NCI-H1694 treated with DMSO at 0.1 percent for 48 hours (cell line): ENCODE results near the gene BARD1.
"Not testable (repeated sequence)": the region's sequence is repeated elsewhere in the genome, so short reads cannot be mapped to it uniquely, and the experiment has no call there.

Experiments used
- DNase-seq: peaks from one replicate; lab custom pipeline; 2025; lab: John Stamatoyannopoulos, UW

Gene BARD1

DNA sequence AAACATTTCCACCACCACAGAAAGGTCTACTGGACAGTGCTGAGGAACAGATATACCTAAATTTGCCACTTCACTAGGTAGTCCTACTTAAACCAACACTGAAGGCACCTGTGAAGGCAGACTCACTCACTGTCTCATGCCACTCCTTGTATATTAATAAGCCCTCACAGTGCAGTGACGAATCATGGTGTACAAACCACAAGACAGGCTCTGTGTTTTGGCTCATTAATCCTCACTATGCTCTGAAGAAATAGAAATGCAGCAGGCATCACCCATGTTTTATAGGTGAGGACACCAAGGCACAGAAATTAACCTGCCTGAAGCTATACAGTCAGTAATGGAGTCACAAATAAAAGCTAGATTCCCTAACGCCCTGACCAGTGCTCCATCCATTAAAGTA, 44.3 kb downstream of the BARD1 start:
- DNase-seq: no peak

DNA sequence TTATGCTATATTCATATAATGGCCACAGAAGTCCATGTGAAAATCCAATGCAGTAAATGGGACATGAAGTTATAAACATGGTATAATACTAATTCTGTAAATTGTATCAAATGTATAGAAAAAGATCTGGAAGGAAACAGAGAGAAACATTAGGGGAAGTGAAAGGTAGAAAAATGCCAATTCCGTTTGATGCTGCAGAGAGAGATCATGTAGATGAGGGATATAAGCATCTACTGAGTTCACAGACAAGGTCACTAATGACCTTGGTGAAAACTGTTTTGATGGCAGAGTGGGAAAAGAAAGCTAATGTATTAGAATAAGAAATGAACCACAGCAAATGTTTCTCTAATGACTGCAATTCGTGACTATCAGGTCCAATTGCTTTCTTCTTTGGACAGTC, 56.0 kb downstream of the BARD1 start:
- DNase-seq: no peak

DNA sequence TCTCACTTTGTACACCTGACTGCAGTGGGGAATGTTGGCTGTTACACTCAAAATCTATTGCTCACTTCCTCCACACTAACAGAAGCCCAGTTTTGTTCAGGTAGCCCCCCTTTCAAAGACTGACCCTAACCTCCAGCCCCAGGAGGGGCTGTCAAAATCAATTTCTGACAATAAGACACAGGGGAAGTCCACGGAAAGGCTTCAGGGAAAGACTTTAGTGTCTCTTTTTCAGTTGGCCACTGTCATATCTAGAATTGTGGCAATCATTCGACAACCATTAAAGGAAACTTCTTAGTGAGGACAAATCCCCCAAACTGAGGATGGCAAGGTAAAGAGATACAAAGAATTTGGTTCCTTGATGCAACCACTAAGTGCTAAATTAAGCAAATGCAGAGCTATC, 59.0 kb downstream of the BARD1 start:
- DNase-seq: no peak

DNA sequence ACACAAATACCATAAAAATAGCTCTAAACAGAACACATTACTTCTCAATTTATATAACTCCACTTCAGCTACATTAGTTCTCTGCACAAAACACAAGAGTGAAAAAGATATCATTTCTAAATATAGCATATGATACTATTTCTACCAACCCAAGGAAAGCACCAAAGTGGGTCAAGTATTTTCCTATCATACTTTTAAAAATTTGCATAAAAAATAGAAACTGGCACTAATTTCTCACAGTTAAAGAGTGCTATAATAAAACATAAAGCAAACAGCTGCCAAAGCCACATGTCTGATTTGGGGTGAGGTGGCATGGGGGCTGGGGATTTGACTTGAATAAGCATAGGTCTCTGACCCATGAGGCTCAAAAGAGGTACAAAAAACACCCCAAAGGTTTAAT, 61.5 kb downstream of the BARD1 start:
- no peak for DNase-seq

DNA sequence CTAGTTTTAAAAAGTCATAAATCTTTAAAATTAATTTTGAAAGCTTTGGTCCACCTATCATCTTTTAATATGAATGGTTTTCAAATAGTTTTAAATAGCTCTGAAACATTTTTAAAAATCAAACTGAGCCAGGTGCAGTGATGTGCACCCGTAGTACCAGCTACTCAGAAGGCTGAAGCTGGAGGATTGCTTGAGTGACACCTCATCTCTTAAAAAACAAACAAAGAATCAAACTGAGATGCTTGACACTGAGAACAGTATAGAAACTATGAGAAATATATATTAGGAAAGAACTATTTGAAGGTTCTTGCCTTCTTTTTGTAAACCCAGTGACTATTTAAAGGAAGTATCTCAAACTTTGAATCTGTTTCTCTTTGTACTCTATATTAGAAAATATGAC, 67.4 kb downstream of the BARD1 start:
- DNase-seq: no peak

DNA sequence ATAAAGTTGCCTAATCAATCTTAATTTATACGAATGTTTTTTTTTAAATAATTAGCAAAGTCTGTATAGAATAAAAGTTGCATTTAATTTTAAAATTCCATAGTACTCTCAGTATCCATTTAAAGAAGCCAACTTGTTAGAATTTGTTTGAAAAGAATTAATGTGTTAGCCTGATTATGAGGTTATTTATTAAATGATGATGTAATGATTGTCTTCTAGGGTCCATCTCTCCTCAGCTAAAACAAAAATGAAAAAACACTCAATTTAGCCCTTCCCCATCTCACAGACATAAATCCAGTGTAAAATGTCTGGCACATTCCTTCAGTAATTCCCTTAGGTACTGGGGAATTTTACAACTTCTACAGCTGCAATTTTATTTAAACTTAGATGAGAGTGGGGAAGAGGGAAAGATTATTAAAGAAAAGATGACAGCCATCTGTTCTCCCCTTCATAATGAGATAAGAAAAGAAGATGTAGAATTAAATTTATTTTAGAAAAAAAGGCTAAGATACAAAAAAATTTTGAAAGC, 68.6 kb downstream of the BARD1 start:
- DNase-seq: no peak

DNA sequence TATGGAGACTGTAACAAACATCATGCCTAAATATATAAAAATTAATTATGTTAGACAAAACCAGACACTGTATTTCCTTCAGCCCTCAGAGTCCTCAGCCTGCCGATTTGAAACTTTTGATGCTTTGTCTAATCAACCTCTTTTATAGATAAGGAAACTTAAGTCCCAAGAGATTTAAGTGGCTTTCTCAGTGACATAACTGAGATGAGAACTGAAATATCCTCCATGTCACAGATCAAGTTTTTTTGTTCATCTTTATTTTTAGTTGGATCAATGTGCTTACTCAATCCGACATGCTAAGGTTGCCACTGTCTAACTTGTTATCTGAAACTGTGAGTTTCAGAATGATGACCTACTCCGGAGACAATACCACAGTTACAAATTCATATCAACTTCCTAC, 72.3 kb downstream of the BARD1 start:
- no peak for DNase-seq

DNA sequence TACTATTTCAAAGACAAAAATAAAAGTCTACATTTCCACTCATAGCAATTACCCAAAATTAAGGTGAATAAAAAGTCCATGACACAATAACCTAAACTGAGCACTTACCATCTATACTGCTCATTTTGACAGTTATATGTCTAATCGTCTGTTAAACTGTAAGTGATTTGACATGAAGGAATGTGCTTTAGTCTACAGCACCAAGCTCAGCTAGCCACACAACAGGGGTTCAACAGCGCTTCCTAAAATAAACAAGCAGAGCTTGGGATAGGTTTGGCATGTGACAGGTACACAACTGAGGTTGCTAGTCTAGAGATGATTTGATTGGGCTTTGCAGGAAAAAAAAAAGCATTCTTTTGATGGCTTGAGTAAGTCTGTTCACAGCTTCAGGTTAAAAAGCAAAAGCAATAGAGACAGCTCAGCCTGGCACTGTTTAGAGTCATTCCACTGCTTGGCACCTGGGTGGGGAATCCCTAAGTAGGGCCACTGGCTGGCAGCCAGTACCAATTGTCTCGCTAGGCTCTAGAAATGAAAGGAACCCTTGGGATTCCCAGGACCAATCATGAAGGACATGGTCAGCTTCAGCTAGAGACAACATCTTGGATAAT, 78.6 kb downstream of the BARD1 start:
- DNase-seq: no peak

DNA sequence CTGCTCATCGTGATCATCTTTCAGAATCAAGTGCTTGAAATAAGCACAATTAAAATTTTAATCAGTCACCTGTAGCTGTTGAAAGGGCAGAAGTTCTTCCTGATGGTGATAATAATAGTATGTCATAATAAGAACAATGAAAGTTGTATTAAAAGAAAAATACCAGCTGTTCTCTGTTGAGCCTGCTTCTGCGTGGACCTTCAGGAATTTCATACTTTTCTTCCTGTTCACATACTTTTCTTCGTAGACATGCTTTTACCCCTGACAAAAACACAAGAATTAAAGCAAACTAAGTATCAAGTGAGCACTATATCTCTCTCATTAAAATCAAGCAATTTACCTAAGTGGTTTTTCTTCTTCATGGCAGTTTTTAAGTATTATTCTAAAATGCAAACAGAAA, 79.2 kb downstream of the BARD1 start:
- DNase-seq: no peak

DNA sequence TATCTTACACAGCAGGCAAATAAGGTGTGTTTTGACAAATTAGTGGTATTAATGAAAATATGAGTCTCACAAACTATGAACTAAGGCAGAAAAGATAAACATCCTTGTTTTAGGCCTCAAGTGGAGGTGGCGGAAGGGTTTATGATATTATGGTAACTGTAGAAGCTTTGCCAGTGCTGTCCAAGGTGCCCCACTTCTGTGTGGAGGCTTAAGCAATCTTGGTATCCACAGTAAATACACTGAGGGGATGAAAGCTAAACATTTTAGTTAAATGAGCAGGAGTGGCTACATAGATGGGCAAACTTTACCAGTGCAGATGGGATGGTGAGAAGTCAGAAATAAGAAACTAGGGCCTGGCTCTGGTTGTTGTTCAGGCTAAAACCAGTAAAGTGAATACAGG, 84.7 kb downstream of the BARD1 start:
- DNase-seq: no peak

DNA sequence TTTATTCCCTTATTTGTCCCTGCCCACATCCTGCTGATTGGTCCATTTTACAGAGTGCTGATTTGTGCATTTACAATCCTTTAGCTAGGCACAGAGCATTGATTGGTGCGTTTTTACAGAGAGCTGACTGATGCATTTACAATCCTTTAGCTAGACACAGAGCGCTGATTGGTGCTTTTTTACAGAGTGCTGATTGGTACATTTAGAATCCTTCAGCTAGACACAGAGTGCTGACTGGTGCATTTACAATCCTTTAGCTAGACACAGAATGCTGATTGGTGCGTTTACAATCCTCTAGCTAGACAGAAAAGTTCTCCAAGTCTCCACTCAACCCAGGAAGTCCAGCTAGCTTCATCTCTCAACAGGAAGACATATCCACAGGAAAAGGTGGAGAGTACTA, 91.6 kb downstream of the BARD1 start:
- DNase-seq: not testable (repeated sequence)

DNA sequence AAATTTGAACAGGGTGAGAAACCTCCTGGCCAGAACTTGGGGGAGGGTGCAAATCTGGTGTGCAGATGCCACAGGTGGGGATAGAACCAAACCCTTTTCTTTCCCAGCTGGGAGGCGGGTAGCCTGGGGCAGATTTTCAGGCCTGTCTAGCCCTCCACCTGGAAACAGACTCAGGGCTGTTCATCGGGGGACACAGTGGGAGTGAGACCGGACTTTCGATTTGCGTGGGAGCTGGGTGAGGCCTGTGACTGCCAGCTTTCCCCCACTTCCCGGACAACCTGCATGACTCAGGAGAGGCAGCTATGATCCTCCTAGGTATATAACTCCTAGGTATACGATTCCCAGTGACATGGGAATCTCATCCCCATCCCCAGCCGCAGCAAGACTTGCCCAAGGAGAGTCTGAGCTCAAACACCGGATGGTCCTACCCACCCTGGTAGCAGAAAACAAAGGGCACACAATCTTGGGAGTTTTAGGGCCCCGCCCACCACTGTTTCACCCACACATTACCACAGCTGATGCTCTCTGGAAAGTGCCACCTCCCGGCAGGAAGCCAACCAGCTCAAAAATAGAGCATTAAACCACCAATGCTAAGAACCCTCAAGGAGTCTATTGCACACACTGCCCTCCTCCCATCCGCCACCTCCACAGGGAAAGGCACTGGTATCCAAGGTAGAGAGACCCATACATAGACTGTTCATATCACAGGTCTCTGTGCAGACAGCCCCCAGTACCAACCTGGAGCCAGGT, 92.5 kb downstream of the BARD1 start:
- no peak for DNase-seq

DNA sequence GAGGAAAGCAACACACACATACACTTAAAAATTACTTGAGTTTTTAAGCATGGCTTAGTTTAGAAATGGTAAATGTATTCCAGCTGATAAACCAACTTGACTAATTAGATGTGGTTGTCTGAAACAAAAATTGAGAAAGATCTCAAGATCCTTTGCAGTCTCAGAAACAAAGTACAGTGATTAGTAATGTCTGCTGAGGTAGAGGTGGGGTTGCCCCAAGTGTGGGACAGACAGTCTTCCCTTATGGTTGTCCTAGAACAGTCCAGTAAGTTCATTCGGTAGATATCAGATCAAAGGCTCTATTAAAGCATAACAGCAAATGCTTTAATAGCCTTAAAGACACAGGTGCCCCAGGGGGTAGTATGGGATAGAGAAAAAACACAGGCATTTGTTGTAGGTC, 94.5 kb downstream of the BARD1 start:
- no peak for DNase-seq

DNA sequence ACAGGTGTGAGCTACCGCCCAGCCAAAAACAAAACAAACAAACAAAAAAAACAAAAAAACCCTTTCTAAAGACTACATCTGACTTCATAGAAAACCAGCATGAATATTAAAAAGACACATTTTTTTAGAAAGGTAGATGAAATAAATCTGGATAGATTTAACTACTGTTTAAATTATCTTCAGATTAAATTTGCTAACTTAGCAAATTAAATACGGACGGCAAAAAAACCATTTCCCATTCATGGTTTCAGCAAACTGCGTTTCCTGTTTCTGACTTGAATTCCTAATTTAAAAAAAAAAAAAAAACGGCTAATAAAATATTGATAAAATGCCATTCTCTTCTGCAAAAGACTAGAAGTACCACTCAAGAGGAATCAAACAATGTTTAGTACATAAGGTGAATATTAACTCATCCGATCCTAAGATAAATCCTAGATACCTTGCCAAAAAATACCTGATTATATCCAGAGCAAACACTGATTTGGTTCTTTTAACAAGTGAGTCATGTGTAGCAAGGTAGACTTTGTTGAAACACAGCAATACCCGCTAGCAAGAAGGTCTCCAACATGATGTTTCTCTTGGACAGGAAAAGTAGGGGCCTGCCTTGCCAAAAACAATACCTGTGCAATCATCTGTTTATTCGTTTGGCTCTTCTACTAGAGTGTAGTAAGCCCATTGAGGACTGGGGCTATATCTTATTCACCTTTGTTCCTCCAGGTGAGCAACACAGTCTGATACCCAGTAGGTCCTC, 96.2 kb downstream of the BARD1 start:
- no peak for DNase-seq

DNA sequence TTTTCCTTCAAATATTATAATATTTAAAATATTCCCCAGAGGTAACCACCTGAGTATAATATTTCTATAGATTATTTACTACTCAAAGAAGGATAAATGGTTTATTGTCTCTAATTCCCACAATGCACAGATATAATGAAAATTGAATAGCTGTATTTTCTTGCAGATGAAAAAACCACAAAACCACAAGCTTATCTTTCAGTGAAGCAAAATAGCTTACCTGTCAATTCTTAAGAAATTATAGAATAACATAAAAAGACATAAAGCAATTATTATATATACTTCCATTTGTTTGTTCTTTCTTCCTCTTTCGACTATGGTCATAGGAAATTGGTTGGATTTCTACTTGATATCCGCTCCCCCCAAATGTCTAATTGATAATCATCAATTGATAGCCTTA, 98.8 kb downstream of the BARD1 start:
- DNase-seq: no peak

DNA sequence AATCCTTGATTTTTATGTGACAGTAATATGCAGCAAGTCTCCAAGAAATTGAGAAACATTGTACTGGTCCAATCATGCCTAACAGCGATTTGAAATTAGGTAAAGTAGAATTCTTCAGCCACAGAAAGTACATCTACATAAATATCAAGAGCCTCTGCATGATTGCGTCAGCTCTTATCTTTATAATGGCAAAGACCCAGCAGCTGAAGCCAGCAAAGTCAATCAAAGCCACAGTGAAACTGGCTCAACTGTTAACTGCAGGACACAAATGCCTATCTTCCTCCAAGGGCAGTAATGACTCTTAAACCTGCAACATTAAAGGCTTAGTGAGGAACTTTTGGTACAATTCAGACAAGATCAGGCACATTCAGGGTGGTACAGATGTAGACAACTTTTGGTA, 102.5 kb downstream of the BARD1 start:
- DNase-seq: no peak

DNA sequence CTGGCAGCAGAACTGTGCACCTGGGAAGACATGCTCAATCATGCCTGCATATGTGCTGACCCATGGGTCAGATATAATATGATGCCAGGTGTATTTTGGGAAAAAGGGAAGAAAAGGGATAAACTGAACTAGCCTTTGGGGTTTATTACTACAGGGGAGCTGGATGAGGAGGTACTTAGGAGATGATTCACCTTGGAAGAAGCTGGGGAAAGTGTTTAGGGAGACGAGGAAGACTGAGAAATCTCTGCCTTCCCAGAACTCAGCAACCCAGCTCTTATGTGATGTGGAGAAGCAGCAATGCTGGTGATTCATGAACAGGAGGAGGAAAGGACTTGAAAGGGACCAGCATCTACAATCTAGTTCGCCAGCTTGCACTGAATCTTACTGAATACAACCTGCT, 110.2 kb downstream of the BARD1 start:
- DNase-seq: no peak

DNA sequence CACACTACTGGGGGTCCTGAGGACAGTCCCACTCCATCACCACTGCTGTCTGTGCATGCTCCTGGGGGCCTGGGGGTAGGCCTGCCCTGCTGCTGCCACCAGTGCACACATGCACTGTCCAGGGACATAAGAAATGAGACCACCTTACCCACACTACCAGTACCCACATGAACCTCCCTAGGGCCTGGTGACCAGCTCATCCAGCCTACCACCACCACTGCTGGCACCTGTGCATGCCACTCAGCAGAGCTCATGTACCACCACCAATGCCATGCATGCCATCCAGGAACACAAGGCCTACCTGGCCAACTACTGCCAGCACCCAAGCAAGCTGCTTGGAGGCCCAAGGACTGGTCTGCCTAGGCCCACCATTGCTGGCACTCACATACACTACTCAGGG, 112.8 kb downstream of the BARD1 start:
- DNase-seq: no peak

DNA sequence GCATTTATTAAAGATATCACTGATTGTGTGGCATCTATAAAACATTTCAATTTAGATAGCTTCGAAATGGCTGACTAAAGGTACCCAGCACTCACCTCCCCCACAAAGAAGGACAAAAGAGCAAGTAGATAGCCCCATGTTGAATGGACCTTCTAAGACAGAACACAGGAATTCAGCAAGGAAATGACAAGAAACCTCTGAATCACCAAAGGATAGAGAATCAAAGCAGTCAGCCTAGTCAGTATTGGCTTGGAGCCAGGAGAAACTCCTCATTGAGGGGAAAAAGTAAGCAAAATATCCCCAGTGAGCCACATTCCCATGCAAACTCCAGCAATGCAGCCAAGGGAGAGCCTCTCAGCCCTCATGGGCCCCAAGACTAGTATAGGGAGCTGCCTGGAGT, 113.7 kb downstream of the BARD1 start:
- no peak for DNase-seq

DNA sequence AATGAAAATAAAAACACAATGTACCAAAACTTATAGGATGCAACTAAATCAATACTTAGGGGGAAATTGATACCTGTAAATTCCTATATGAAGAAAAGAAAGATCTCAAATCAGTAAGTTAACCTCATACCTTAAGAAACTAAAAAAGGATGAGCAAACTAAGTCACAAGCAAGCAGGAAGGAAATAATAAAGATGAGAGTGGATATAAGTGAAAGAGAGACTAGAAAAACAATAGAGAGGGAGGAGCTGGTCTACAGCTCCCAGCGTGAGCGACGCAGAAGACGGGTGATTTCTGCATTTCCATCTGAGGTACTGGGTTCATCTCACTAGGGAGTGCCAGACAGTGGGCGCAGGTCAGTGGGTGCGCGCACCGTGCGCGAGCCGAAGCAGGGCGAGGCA, 125.9 kb downstream of the BARD1 start:
- not testable (repeated sequence) for DNase-seq

DNA sequence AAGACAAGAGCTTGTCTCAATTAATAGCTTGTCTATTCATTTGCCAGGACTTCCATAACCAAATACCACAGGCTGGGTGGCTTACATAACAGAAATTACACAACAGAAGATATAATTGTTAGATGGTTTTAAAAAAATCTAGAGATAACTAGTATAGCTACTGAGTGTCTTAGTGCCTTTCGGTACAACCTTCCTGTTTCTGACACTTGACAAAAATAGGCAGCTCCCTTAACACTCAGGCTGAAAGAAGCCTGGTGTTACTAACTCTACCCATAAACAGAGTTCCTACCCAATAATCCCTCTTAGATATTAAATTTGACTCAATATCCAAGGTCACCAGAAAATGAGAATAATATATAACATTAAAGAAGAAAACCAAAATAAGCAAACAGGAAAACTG, 129.7 kb downstream of the BARD1 start:
- no peak for DNase-seq

DNA sequence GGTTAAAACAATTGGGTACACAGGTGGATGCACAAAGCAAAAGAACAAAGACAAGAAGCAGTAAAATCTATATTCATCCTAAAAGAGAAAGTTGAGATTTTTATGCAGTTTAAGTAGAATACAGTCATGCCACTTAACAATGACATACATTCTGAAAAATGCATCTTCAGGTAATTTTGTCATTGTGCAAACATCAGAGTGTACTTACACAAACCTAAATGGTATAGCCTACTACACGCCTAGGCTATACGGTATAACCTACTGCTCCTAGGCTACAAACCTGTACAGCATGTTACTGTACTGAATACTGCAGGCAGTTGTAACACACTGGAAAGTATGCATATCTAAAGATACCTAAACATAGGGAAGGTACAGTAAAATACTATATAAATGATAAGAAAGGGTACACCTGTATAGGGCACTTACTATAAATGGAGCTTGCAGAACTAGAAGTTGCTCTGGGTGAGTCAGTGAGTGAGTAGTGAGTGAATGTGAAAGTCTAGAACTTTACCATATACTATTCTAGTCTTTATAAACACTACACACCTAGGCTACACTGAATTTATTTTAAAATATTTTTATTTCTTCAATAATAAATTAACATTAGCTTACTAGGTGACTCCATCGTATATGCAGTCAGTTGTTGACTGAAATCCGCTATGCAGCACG, 132.9 kb downstream of the BARD1 start:
- no peak for DNase-seq
